Loucy (cell line): ENCODE data around the gene PPP1R26.
"Not testable (repeated sequence)": the region's sequence is repeated elsewhere in the genome, so short reads cannot be mapped to it uniquely, and the experiment has no call there.

Experiments used
- H2AFZ ChIP-seq: fragments of 200-600 bp; sonication (generic); 2 replicates; pipeline ENCODE4 v1.6.0; 2016; ENCODE audit warnings: antibody characterized with exemption, mild to moderate bottlenecking, low read length, moderate library complexity
- H3F3A ChIP-seq: fragments of 200-600 bp; 2 replicates; pipeline ENCODE4 v1.6.0; 2016; ENCODE audit warnings: antibody characterized with exemption, low read depth, mild to moderate bottlenecking
- H3K27me3 ChIP-seq: fragments of 200-600 bp; sonication (generic); 2 replicates; pipeline ENCODE4 v1.6.1; 2014; ENCODE audit warnings: low read length, mild to moderate bottlenecking; ENCODE audit not compliant: insufficient read depth, poor library complexity, severe bottlenecking
- H3K36me3 ChIP-seq: fragments of 200-600 bp; sonication (generic); 2 replicates; pipeline ENCODE4 v1.6.1; 2016; ENCODE audit warnings: low read length; ENCODE audit not compliant: insufficient read depth
- H3K4me1 ChIP-seq: fragments of 200-600 bp; sonication (generic); 2 replicates; pipeline ENCODE4 v1.5.1; 2014; ENCODE audit warnings: low read length, mild to moderate bottlenecking; ENCODE audit not compliant: insufficient read depth, poor library complexity, severe bottlenecking
- H3K4me2 ChIP-seq: fragments of 200-600 bp; sonication (generic); 2 replicates; pipeline ENCODE4 v1.6.0; 2014; ENCODE audit warnings: antibody characterized with exemption, low read length, low read depth, mild to moderate bottlenecking; ENCODE audit not compliant: poor library complexity, severe bottlenecking
- H3K4me3 ChIP-seq: fragments of 200-600 bp; sonication (generic); 2 replicates; pipeline ENCODE4 v1.5.1; 2014; ENCODE audit warnings: low read length, mild to moderate bottlenecking, mixed read lengths; ENCODE audit not compliant: poor library complexity, severe bottlenecking
- H3K79me2 ChIP-seq: fragments of 200-600 bp; sonication (generic); 2 replicates; pipeline ENCODE4 v1.6.1; 2014; ENCODE audit warnings: low read length; ENCODE audit not compliant: insufficient read depth
- H3K9ac ChIP-seq: fragments of 200-600 bp; sonication (generic); 2 replicates; pipeline ENCODE4 v1.6.0; 2014; ENCODE audit warnings: mild to moderate bottlenecking, low read depth, low read length, moderate library complexity; ENCODE audit not compliant: poor library complexity, severe bottlenecking
- H3K9me2 ChIP-seq: fragments of 200-600 bp; sonication (generic); replicated peaks from 2 replicates; pipeline ENCODE4 v1.6.1; 2016; ENCODE audit warnings: low read depth, low read length, mixed read lengths
- H3K9me3 ChIP-seq: fragments of 200-600 bp; sonication (generic); 2 replicates; pipeline ENCODE4 v1.6.1; 2014; ENCODE audit warnings: mild to moderate bottlenecking, antibody characterized with exemption, low read length, low read depth; ENCODE audit not compliant: insufficient read depth
- H4K20me1 ChIP-seq: fragments of 200-600 bp; sonication (generic); 2 replicates; pipeline ENCODE4 v1.6.0; 2014; ENCODE audit warnings: antibody characterized with exemption, low read length, mild to moderate bottlenecking; ENCODE audit not compliant: insufficient read depth, poor library complexity, severe bottlenecking
- CTCF ChIP-seq: fragments of 200-600 bp; sonication (generic); conservative IDR thresholded peaks from 2 replicates; pipeline ENCODE4 v1.5.1; 2014; ENCODE audit warnings: mild to moderate bottlenecking, antibody characterized with exemption, low read length
- EZH2phosphoT487 ChIP-seq: fragments of 200-600 bp; IDR thresholded peaks from 2 replicates; pipeline ENCODE4 v1.6.1; 2018; ENCODE audit warnings: antibody characterized with exemption, mild to moderate bottlenecking, moderate library complexity, borderline replicate concordance

The PPP1R26 gene

GRCh38 chr9:135526730-135527571 is 47.4 kb downstream of the PPP1R26 start:
- H3K27me3 ChIP-seq: no peaks in the 10 kb centered on the region
- H3K4me2 ChIP-seq: no peak overlapping the region
- H3K4me3 ChIP-seq: no peak overlapping the region
- TF ChIP-seq EZH2phosphoT487 (no peak), CTCF (no peak)
- H3K9me2 ChIP-seq: no peaks in the 10 kb centered on the region
- no peaks in the 10 kb centered on the region for H3K4me1 ChIP-seq
- no peak overlapping the region for H2AFZ ChIP-seq
- H3F3A ChIP-seq: no peaks in the 10 kb centered on the region
- peaks cover 3% of the 10 kb centered on the region; the same call in 1 of the 2 replicates for H3K9me3 ChIP-seq
- no peaks in the 10 kb centered on the region for H3K36me3 ChIP-seq
- H3K9ac ChIP-seq: no peak overlapping the region
- H3K79me2 ChIP-seq: no peaks in the 10 kb centered on the region
- no peaks in the 10 kb centered on the region for H4K20me1 ChIP-seq

GRCh38 chr9:135528842-135529435 is 49.4 kb downstream of the PPP1R26 start:
- H3K27me3 ChIP-seq, H3K9me2 ChIP-seq, H2AFZ ChIP-seq, H3K4me3 ChIP-seq, H3K36me3 ChIP-seq, H3K9ac ChIP-seq, H3F3A ChIP-seq, H4K20me1 ChIP-seq, H3K4me1 ChIP-seq, H3K4me2 ChIP-seq, H3K9me3 ChIP-seq, H3K79me2 ChIP-seq: not testable (repeated sequence)

- TF ChIP-seq EZH2phosphoT487: no peak
- TF ChIP-seq CTCF: no peak
- Histone ChIP-seq H3K79me2 (no peaks in the 10 kb centered on the region), H3K9me3 (peaks cover 3% of the 10 kb centered on the region; the same call in 1 of the 2 replicates), H3K9me2 (no peaks in the 10 kb centered on the region), H3K9ac (no peak overlapping the region), H3K4me3 (no peak overlapping the region), H3K27me3 (no peaks in the 10 kb centered on the region), H3K36me3 (no peaks in the 10 kb centered on the region), H3F3A (no peaks in the 10 kb centered on the region), H3K4me2 (no peak overlapping the region), H3K4me1 (no peaks in the 10 kb centered on the region), H4K20me1 (no peaks in the 10 kb centered on the region), H2AFZ (no peak overlapping the region)
These were observed 50.6 kb downstream of the PPP1R26 start for GRCh38 chr9:135530146-135530545.
